OCI-LY7 (cell line): Measurements from ENCODE around the gene IPO8.

Experiments used
- EZH2phosphoT487 ChIP-seq: fragments of 200-600 bp; sonication (generic); IDR thresholded peaks from 2 replicates; pipeline ENCODE4 v1.6.1; 2018; ENCODE audit warnings: low read depth, borderline replicate concordance, mild to moderate bottlenecking, mixed run types, antibody characterized with exemption, low read length, moderate library complexity, mixed read lengths
- TF ChIP-seq, protein P1 (sequence below): fragments of 200-600 bp; sonication (generic); conservative IDR thresholded peaks from 2 replicates; pipeline ENCODE4 v1.5.1; 2014; ENCODE audit warnings: mild to moderate bottlenecking, antibody characterized with exemption, low read length, moderate library complexity, mixed read lengths

- TF ChIP-seq, protein P1, sequence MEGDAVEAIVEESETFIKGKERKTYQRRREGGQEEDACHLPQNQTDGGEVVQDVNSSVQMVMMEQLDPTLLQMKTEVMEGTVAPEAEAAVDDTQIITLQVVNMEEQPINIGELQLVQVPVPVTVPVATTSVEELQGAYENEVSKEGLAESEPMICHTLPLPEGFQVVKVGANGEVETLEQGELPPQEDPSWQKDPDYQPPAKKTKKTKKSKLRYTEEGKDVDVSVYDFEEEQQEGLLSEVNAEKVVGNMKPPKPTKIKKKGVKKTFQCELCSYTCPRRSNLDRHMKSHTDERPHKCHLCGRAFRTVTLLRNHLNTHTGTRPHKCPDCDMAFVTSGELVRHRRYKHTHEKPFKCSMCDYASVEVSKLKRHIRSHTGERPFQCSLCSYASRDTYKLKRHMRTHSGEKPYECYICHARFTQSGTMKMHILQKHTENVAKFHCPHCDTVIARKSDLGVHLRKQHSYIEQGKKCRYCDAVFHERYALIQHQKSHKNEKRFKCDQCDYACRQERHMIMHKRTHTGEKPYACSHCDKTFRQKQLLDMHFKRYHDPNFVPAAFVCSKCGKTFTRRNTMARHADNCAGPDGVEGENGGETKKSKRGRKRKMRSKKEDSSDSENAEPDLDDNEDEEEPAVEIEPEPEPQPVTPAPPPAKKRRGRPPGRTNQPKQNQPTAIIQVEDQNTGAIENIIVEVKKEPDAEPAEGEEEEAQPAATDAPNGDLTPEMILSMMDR, result no peak
- no peak for TF ChIP-seq EZH2phosphoT487
Measured at GRCh38 chr12:30679241-30679640, 16.4 kb downstream of the IPO8 start.
